NCI-H2196 treated with DMSO at 0.1 percent for 48 hours (cell line): ENCODE results near the gene CBFA2T2.

Source experiments
- DNase-seq: peaks from one replicate; lab custom pipeline; 2025; ENCODE audit not compliant: unreplicated experiment; lab: John Stamatoyannopoulos, UW

CBFA2T2 gene

GRCh38 chr20:33676121-33676520 is 186.2 kb downstream of the CBFA2T2 start:
- DNase-seq = no peak

GRCh38 chr20:33676652-33677645 is 187.1 kb downstream of the CBFA2T2 start:
- DNase-seq = no peak

- DNase-seq = no peak
Measured at GRCh38 chr20:33677991-33678702, 188.3 kb downstream of the CBFA2T2 start.

- DNase-seq = no peak
Measured at GRCh38 chr20:33679758-33680485, 190.0 kb downstream of the CBFA2T2 start.

GRCh38 chr20:33680686-33681085 is 190.8 kb downstream of the CBFA2T2 start:
- no peak for DNase-seq

- DNase-seq = no peak
Measured at GRCh38 chr20:33681288-33681687, 191.4 kb downstream of the CBFA2T2 start.

- no peak for DNase-seq
Measured at GRCh38 chr20:33681728-33682353, 191.9 kb downstream of the CBFA2T2 start.

GRCh38 chr20:33684533-33685327 is 194.8 kb downstream of the CBFA2T2 start:
- DNase-seq = no peak

- peak; percentile 19 for DNase-seq
Measured at GRCh38 chr20:33685328-33686099, 195.6 kb downstream of the CBFA2T2 start.

GRCh38 chr20:33686100-33686983 is 196.4 kb downstream of the CBFA2T2 start, which contains the start of gene E2F1:
E2F1 (minus strand) TSS chr20:33686385; CDS start chr20:33686264, 121 bp downstream.
- peak; percentile 95 for DNase-seq

- no peak for DNase-seq
Measured at GRCh38 chr20:33686984-33687366, 197.1 kb downstream of the CBFA2T2 start.

- no peak for DNase-seq
Measured at GRCh38 chr20:33687370-33687915, 197.5 kb downstream of the CBFA2T2 start.

GRCh38 chr20:33687993-33688937 is 198.4 kb downstream of the CBFA2T2 start:
- DNase-seq = no peak

GRCh38 chr20:33688938-33689424 is 199.1 kb downstream of the CBFA2T2 start:
- no peak for DNase-seq

- no peak for DNase-seq
Measured at GRCh38 chr20:33689493-33689892, 199.6 kb downstream of the CBFA2T2 start.

- DNase-seq = no peak
Measured at GRCh38 chr20:33689973-33690372, 200.1 kb downstream of the CBFA2T2 start.

- no peak for DNase-seq
Measured at GRCh38 chr20:33693289-33693688, 203.4 kb downstream of the CBFA2T2 start.
